Erythroblast (primary cell): ENCODE data around the gene MYO9B.

Source experiments
- GATA1 ChIP-seq: IDR thresholded peaks from 2 replicates; pipeline ENCODE4 v1.6.1; 2011; ENCODE audit warnings: low read depth, mild to moderate bottlenecking, control low read depth, low read length, moderate library complexity
- POLR2A ChIP-seq: IDR thresholded peaks from 2 replicates; pipeline ENCODE4 v1.6.1; 2011; ENCODE audit warnings: mild to moderate bottlenecking, low read length

DNA sequence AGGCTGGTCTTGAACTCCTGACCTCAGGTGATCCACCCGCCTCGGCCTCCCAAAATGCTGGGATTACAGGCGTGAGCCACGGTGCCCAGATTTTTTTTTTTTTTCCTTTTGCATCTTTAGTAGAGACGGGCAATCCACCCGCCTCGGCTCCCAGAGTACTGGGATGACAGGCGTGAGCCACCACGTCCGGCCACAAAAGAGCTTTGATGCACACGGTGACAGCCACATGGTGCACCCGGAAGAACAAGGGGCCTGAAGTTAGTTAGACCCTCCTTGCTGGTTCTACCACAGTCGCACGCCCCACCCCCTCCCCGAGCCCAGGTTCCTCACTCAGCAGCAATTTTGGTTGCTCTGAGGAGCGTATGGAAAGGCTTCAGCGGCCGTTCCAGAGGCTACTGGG, 85.3 kb downstream of the MYO9B start:
- no peak for TF ChIP-seq POLR2A
- no peak for TF ChIP-seq GATA1
